GM18505 (cell line): ENCODE results near the gene FLYWCH1.

Source experiments
- ATAC-seq: cut with Tn5 transposase; IDR thresholded peaks from one replicate; pipeline ENCODE4 v1.9.1; 2021; ENCODE audit not compliant: unreplicated experiment
- POLR2A ChIP-seq: IDR thresholded peaks from 4 replicates; pipeline ENCODE4 v1.6.1; 2011; ENCODE audit warnings: borderline replicate concordance; ENCODE audit not compliant: insufficient read depth, insufficient read length; ENCODE audit errors: extremely low read depth

FLYWCH1 gene

GRCh38 chr16:2911638-2912329, at the start of gene FLYWCH1:
FLYWCH1 (plus strand) TSS chr16:2911931; CDS start chr16:2929686, 17,755 bp downstream.
- ATAC-seq, result peak; percentile 89
- peak; percentile 72 for TF ChIP-seq POLR2A

GRCh38 chr16:2865651-2866050, 46.1 kb upstream of the FLYWCH1 start:
- no peak for ATAC-seq
- TF ChIP-seq POLR2A, result no peak

GRCh38 chr16:2866431-2866830, 45.3 kb upstream of the FLYWCH1 start:
- ATAC-seq, result no peak
- no peak for TF ChIP-seq POLR2A

GRCh38 chr16:2867661-2867986, 44.1 kb upstream of the FLYWCH1 start:
- ATAC-seq, result no peak
- no peak for TF ChIP-seq POLR2A

- ATAC-seq, result peak; percentile 94
These were observed 43.5 kb upstream of the FLYWCH1 start for GRCh38 chr16:2867987-2868789.

GRCh38 chr16:2871926-2872325, 39.8 kb upstream of the FLYWCH1 start:
- ATAC-seq, result no peak
- TF ChIP-seq POLR2A, result no peak

More at GRCh38 chr16:2867987-2868789, 43.5 kb upstream of the FLYWCH1 start:
- peak; percentile 95 for TF ChIP-seq POLR2A

- no peak for ATAC-seq
- no peak for TF ChIP-seq POLR2A
These were observed 37.5 kb upstream of the FLYWCH1 start for GRCh38 chr16:2874032-2874911.

GRCh38 chr16:2874912-2875362, 36.8 kb upstream of the FLYWCH1 start:
- no peak for TF ChIP-seq POLR2A
- peak; percentile 58 for ATAC-seq

- ATAC-seq, result no peak
- no peak for TF ChIP-seq POLR2A
These were observed 31.8 kb upstream of the FLYWCH1 start for GRCh38 chr16:2879854-2880508.

- TF ChIP-seq POLR2A, result peak; percentile 35
- peak; percentile 4 for ATAC-seq
These were observed 29.7 kb upstream of the FLYWCH1 start for GRCh38 chr16:2881783-2882649.

- ATAC-seq, result peak; percentile 80
- peak; percentile 83 for TF ChIP-seq POLR2A
These were observed 28.9 kb upstream of the FLYWCH1 start, which contains the start of gene FLYWCH2 for GRCh38 chr16:2882650-2883457. FLYWCH2 (plus strand) TSS chr16:2883215; CDS start chr16:2896450, 13,235 bp downstream.
